NCI-H128 (cell line): ENCODE results near the gene CCDC85C.

Source experiments
- DNase-seq: peaks from one replicate; lab custom pipeline; 2025; ENCODE audit not compliant: unreplicated experiment; lab: John Stamatoyannopoulos, UW

Gene CCDC85C

GRCh38 chr14:99459481-99460100, 144.4 kb downstream of the CCDC85C start:
- DNase-seq, result no peak

- no peak for DNase-seq
Measured at GRCh38 chr14:99454246-99454645, 149.8 kb downstream of the CCDC85C start.

GRCh38 chr14:99452968-99453367, 151.0 kb downstream of the CCDC85C start:
- no peak for DNase-seq

GRCh38 chr14:99451234-99451633, 152.8 kb downstream of the CCDC85C start:
- no peak for DNase-seq

GRCh38 chr14:99450266-99450665, 153.7 kb downstream of the CCDC85C start:
- DNase-seq, result no peak
